Neural crest cell (in vitro differentiated cells): ENCODE data around the gene KRTAP10-10. TPM values are rescaled to one million over a fixed set of nuclear protein-coding genes. Genes with fewer than 3 reads are reported as not detected.
"Not testable (repeated sequence)": the region's sequence is repeated elsewhere in the genome, so short reads cannot be mapped to it uniquely, and the experiment has no call there.

Experiments used
- DNase-seq: peaks from one replicate; pipeline ENCODE4 v3.0.0; 2021; ENCODE audit warnings: low read depth, mixed read lengths, low spot score
- H3K27ac Mint-ChIP-seq: one replicate; pipeline ENCODE4 v1.8.0; 2021; ENCODE audit warnings: mild to moderate bottlenecking, mixed read lengths; ENCODE audit not compliant: unreplicated experiment
- H3K27me3 Mint-ChIP-seq: 2 replicates; pipeline ENCODE4 v1.8.0; 2021; ENCODE audit warnings: low read depth, mild to moderate bottlenecking, mixed read lengths
- H3K36me3 Mint-ChIP-seq: 2 replicates; pipeline ENCODE4 v1.8.0; 2021; ENCODE audit warnings: low read depth, mild to moderate bottlenecking, mixed read lengths
- H3K4me1 Mint-ChIP-seq: 2 replicates; pipeline ENCODE4 v1.8.0; 2021; ENCODE audit warnings: mixed read lengths
- H3K4me3 Mint-ChIP-seq: one replicate; pipeline ENCODE4 v1.8.0; 2021; ENCODE audit warnings: mild to moderate bottlenecking, mixed read lengths
- H3K9me3 Mint-ChIP-seq: 2 replicates; pipeline ENCODE4 v1.8.0; 2021; ENCODE audit warnings: mixed read lengths
- total RNA-seq: library from RNA; stranded (reverse); gene quantifications from 2 replicates; pipeline ENCODE4 v1.2.1, GENCODE V29; 2021
- TF ChIP-seq, protein P1 (sequence below): fragments of 200-600 bp; sonication (generic); conservative IDR thresholded peaks from 2 replicates; pipeline ENCODE4 v1.5.0; 2021; ENCODE audit warnings: antibody characterized with exemption, mild to moderate bottlenecking

KRTAP10-10 gene
- total RNA-seq, 1 donor from 2014 or later = not detected

DNA sequence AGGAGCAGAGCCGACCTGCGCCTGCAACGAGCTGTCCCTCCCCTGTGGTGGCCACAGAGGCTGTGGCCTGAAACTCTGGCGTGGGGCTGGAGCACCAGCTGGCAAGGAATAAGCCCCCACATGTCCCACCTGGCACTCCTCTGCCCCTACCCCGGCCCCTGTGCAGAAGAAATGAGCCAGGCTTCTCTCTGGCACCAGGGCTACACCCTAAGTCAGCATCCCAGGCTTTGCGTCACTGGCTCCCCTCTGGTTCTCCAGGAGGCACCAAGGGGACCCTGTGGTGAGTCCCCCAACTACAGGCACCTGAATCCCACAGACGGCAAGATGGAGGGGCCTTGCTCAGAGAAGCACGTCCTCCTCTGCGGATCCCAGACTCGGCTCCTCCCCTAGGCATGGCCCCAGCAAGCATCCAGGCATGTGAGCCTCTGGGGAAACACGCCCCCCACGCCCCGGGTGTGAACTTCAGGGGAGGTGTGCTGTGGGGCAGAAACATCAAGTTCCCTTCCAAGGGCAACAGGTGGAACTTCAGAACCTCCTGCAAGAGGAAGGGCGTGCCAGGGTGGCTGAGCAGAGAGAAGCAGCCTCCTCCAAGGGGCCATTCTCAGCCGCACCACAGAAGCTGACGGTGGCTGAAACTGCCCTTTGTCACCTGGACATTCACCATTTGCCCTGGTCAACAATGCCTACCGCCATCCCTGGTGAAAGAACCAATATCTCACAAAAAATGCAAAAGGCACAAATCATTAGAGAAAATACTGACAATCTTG is 33.9 kb upstream of the KRTAP10-10 start:
- Mint-ChIP-seq H3K27me3 (peaks cover 33% of the 10 kb centered on the region), H3K27ac (no peak overlapping the region), H3K9me3 (peaks cover 12% of the 10 kb centered on the region), H3K36me3 (no peaks in the 10 kb centered on the region), H3K4me3 (no peak overlapping the region), H3K4me1 (peaks cover 6% of the 10 kb centered on the region)
- TF ChIP-seq, protein P1, sequence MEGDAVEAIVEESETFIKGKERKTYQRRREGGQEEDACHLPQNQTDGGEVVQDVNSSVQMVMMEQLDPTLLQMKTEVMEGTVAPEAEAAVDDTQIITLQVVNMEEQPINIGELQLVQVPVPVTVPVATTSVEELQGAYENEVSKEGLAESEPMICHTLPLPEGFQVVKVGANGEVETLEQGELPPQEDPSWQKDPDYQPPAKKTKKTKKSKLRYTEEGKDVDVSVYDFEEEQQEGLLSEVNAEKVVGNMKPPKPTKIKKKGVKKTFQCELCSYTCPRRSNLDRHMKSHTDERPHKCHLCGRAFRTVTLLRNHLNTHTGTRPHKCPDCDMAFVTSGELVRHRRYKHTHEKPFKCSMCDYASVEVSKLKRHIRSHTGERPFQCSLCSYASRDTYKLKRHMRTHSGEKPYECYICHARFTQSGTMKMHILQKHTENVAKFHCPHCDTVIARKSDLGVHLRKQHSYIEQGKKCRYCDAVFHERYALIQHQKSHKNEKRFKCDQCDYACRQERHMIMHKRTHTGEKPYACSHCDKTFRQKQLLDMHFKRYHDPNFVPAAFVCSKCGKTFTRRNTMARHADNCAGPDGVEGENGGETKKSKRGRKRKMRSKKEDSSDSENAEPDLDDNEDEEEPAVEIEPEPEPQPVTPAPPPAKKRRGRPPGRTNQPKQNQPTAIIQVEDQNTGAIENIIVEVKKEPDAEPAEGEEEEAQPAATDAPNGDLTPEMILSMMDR = no peak
- DNase-seq = no peak

DNA sequence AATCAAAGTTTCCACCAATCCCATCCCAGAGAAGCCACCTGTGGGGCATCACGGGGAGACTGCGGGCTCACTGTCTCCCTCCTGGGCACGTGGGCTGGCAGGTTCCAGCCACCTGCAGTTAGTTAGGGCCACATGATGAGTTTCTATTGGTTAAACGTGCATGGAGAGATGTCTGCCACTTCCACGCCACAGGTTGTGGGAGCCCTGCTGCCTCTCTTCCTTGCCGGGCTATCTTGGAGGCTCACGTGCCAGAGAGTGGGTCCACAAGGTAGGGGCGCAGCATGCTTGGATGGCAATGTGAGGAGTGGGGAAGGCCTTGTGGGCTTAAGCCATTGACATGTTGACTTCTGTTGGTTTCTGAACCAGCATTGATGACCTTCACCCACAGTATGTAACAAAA is 33.2 kb upstream of the KRTAP10-10 start:
- Mint-ChIP-seq H3K4me3 (no peak overlapping the region), H3K9me3 (peaks cover 14% of the 10 kb centered on the region), H3K36me3 (no peaks in the 10 kb centered on the region), H3K27me3 (peaks cover 33% of the 10 kb centered on the region), H3K27ac (no peak overlapping the region), H3K4me1 (no peaks in the 10 kb centered on the region)
- no peak for DNase-seq
- TF ChIP-seq, protein P1 = no peak

DNA sequence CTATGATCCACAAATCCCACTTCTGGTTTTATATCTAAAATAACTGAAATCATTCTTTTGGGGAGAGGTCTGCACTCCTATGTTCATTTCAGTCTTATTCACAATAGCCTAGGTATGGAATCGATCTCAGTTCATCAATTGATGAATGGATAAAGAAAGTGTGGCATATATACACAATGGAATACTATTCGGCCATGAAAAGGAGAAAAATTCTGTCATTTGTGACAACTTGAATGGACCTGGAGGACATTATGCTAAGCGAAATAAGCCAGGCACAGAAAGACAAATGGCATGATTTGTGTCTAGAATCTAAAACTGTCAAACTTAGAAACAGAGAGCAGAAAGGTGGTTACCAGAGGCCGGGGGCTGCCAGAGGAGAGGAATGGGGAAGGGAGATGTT is 30.7 kb upstream of the KRTAP10-10 start:
- peaks cover 12% of the 10 kb centered on the region for H3K36me3 Mint-ChIP-seq
- H3K27ac Mint-ChIP-seq = no peak overlapping the region
- H3K9me3 Mint-ChIP-seq = peaks cover 25% of the 10 kb centered on the region
- H3K4me3 Mint-ChIP-seq = no peak overlapping the region
- TF ChIP-seq, protein P1 = no peak
- peaks cover 33% of the 10 kb centered on the region for H3K27me3 Mint-ChIP-seq
- DNase-seq = no peak
- no peaks in the 10 kb centered on the region for H3K4me1 Mint-ChIP-seq

DNA sequence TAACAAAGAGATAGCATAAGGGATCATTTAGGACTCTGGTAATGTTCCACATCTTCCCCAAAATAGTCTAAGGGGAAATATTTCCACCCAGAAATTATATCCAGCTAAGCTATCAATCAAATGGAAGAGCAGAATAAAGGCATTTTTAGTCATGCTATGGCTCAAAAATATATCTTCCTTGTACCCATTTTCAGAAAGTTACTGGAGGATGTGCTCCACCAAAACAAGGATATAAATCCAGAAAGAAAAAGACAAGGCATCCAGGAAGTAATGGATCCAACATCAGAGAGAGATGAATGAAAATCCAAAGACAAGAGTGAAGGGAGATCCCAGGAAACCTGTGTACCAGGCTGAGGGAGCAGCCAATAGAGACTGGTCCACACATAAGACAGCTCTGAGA is 28.0 kb upstream of the KRTAP10-10 start:
- TF ChIP-seq, protein P1 = no peak
- H3K4me3 Mint-ChIP-seq = no peak overlapping the region
- H3K9me3 Mint-ChIP-seq = peaks cover 25% of the 10 kb centered on the region

DNA sequence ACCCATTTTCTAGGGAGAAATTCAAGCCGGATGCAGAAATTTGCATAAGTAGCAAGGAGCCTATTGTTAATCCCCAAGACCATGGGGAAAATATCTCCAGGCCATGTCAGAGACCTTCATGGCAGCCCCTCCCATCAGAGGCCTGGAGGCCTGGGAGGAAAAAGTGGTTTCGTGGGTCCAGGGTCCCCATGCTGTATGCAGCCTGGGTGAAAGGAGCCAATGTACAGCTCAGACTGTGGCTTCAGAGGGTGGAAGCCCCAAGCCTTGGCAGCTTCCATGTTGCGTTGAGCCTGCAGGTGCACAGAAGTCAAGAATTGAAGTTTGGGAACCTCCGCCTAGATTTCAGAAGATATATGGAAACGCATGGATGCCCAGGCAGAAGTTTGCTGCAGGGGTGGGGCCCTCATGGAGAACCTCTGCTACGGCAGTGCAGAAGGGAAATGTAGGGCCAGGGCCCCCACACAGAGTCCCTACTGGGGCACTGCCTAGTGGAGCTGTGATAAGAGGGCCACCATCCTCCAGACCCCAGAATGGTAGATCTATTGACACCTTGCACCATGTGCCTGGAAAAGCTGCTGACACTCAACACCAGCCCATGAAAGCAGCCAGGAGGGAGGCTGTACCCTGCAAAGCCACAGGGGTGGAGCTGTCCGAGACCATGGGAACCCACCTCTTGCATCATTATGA is 26.9 kb upstream of the KRTAP10-10 start:
- not testable (repeated sequence) for DNase-seq, H3K4me1 Mint-ChIP-seq, H3K27ac Mint-ChIP-seq, H3K4me3 Mint-ChIP-seq
- peaks cover 17% of the 10 kb centered on the region for H3K9me3 Mint-ChIP-seq
- peaks cover 12% of the 10 kb centered on the region for H3K36me3 Mint-ChIP-seq
- peaks cover 20% of the 10 kb centered on the region for H3K27me3 Mint-ChIP-seq

More for the DNA sequence above, 28.0 kb upstream of the KRTAP10-10 start:
- no peak overlapping the region for H3K27ac Mint-ChIP-seq
- H3K4me1 Mint-ChIP-seq = no peaks in the 10 kb centered on the region
- no peak for DNase-seq
- peaks cover 12% of the 10 kb centered on the region for H3K36me3 Mint-ChIP-seq
- H3K27me3 Mint-ChIP-seq = peaks cover 30% of the 10 kb centered on the region

DNA sequence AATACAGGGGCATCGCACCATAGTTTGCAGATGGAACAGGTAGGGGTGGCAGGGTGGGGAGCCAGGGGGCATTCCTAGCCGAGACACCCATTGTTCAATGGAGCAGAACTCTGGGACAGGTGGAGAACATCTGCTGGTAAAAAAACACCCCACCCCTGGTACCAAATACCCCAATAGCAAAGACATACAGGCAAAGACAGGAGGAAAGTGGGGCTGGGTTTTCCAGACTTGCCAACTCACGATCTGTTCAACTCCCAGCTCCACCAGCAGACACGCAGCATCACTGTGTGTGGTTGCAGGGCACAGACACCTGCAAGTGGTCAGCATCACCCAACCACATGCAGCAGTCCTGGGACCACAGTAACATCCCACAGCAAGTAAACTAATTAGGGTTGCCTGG is 25.6 kb upstream of the KRTAP10-10 start:
- H3K27ac Mint-ChIP-seq = no peak overlapping the region

More for the DNA sequence above, 25.6 kb upstream of the KRTAP10-10 start:
- TF ChIP-seq, protein P1 = no peak
- Mint-ChIP-seq H3K36me3 (peaks cover 12% of the 10 kb centered on the region), H3K9me3 (peaks cover 15% of the 10 kb centered on the region), H3K27me3 (peaks cover 12% of the 10 kb centered on the region), H3K4me1 (no peaks in the 10 kb centered on the region), H3K4me3 (no peak overlapping the region)
- no peak for DNase-seq
